SW480 (cell line): ENCODE results near the gene EFCAB5.
"Not testable (repeated sequence)": the region's sequence is repeated elsewhere in the genome, so short reads cannot be mapped to it uniquely, and the experiment has no call there.

Experiments
- DNase-seq: peaks from one replicate; pipeline ENCODE4 v3.0.0-alpha.2; 2016; ENCODE audit warnings: low spot score

The EFCAB5 gene

GRCh38 chr17:29941334-29941733, at the start of gene EFCAB5:
EFCAB5 (plus strand) TSS chr17:29941634; CDS start chr17:29941797, 163 bp downstream.
- DNase-seq: no peak

- DNase-seq: no peak
Observed at GRCh38 chr17:29892201-29892600, 49.2 kb upstream of the EFCAB5 start.

DNA sequence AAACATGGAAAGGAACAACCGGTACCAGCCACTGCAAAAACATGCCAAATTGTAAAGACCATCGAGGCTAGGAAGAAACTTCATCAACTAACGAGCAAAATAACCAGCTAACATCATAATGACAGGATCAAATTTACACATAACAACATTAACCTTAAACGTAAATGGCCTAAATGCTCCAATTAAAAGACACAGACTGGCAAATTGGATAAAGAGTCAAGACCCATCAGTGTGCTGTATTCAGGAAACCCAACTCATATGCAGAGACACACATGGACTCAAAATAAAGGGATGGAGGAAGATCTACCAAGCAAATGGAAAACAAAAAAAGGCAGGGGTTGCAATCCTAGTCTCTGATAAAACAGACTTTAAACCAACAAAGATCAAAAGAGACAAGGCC, 44.3 kb upstream of the EFCAB5 start:
- DNase-seq: not testable (repeated sequence)

DNA sequence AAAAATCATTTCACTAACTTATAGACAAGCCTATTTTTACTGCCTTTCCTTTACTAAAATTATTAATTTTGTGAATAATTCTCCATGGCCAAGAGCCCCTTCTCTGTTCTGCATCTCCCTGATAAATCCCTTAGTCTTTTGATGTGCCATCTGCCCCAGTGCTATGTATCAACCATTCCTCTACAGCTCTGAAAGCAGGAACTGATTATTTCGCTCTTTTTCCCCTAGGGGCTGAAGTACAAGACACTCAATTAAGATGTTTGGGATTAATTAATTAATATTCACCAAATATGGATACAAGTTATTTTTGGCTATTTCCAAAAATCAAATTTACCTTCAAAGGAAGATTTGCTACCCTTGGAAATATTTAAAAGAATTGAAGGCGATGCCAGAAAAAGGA, 38.0 kb upstream of the EFCAB5 start:
- no peak for DNase-seq

DNA sequence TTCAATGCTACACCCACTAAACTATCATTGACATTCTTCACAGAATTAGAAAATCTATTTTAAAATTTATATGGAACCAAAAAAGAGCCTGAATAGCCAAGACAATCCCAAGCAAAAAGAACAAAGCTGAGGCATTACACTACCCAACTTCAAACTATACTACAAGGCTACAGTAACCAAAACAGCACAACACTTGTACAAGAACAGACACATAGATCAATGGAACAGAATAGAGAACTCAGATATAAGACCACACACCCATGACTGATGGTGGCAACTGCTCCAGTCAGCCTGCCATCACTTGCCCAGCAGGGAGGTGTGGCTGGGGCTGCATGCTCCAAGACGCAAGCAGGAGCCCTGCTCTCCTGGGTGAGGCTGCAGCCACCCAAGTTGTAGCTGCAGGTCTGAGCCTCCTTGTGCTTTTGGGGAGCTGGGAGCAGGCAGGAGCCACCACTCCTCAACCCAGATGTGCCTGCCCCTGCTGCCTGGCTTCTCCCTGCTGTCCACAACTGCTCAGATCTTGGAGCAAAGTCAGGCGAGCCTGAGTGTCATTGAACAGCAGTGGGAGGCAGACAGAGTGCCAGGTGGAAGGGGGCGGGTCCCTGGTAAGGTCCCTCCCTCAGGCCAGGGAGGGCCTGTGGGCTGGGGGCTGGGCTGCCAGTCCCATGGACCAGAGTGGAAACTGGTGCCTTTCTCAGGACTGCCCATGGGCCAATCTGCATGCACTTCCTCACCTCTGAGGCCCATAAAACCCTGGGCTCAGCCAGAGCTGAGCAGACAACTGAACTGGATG, 36.2 kb upstream of the EFCAB5 start:
- DNase-seq: no peak

- DNase-seq: no peak
Observed at GRCh38 chr17:29905879-29906167, 35.6 kb upstream of the EFCAB5 start.

DNA sequence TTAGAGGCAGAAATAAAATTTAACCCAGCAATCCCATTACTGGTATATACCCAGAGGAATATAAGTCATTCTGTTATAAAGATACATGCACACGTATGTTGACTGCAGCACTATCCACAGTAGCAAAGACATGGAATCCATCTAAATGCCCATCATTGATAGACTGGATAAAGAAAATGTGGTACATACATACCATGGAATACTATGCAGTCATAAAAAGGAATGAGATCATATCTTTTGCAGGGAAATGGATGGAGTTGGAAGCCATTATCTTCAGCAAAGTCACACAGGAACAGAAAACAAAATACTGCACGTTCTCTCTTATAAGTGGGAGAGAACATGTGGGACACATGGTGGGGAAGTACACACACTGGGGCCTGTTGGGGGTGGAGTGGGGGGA, 34.5 kb upstream of the EFCAB5 start:
- DNase-seq: no peak

- no peak for DNase-seq
Observed at GRCh38 chr17:29909236-29910003, 32.0 kb upstream of the EFCAB5 start.

DNA sequence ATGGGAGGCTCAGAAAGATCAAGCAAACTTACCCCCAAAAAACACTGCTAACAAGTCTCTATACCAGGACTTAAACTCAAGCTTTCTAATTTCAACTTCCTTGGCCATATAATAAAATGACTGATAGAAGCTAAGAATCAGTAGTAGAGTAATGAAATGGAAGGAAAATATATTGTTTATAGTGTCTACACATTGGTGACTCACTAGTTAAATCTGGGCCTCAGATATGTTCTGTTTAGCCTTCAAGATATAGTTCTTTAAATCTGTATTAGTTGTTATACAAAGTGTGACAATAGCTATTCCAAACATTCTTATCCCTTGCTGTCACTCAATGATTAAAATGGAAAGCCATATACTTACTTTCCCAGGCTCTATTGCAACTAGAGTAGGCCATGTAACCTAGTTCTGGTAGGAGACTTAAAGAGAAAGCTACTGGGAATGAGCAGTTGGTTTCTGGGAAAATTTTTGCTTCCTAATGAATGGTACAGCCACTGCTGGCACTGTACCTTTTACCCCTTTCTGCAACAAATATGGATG, 29.7 kb upstream of the EFCAB5 start:
- DNase-seq: no peak

- no peak for DNase-seq
Observed at GRCh38 chr17:29914819-29915537, 26.5 kb upstream of the EFCAB5 start.

- DNase-seq: no peak
Observed at GRCh38 chr17:29918016-29918415, 23.4 kb upstream of the EFCAB5 start.

DNA sequence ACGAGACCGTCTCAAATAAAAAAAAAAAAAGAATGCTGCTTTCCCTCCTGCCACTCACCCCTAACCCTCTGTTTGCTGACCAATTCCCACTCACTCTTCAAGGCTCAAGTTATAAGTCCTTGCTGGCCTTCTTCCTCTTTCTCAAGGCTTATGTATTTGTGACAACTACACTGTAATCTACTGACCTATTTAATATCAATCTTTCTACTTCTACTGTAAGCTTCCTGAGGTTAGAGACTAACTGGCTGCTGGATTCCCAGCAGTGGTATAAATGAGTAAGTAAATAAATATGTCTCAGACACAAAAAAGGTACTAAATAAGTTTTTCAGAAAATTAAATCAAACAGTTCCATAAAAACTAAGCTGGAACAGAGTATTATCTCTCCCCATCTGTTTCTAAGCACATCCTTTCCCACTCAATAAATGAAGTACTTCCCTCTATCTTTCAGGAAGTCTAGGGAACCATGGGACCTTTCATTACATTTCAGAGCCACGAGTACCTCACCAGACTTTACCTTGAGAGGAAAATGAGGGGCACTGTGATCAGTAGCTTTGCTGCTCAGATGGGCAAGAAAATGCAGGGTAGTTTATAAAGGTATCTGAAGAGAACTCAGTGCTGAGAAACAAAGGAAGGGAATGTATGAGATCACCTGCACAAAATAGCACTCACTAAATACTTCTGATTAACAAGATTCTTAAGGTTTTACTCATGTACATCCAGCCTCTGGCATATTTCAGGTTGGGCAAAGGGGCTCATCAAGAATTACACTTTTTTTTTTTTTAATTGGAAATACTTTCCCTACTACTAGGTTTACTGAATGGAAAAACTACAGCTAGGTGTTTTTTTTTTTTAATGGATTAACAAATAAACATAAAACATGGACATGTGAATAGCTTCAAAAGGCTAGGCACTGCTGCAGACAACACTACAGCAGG, 22.2 kb upstream of the EFCAB5 start:
- no peak for DNase-seq

- DNase-seq: no peak
Observed at GRCh38 chr17:29924786-29925185, 16.6 kb upstream of the EFCAB5 start.

- no peak for DNase-seq
Observed at GRCh38 chr17:29927546-29927945, 13.9 kb upstream of the EFCAB5 start.

DNA sequence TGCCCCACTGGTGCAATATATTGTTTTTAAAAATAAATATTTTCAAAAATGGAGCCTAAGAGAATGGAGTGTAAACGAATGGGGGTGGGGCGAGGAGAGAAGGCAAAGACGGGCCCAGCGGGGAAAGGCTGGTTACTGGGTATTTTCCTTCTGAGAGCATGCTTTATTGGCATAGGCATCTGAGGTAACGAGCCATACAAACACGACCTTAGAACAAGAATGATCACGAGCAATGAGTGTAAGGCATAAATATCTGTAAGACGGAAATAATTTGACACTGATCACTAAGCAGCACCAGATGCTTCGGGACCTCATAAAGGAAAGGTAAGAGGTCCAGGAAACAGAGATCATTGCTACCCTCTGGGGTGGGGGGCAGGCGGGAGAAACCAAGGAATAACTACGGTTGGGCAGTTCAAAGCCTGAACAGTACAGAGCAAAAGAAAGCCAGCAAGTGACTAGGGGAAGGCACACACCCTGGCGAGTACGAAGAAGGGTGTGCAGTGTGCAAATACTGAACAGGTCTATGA, 12.4 kb upstream of the EFCAB5 start:
- DNase-seq: peak; percentile 69

DNA sequence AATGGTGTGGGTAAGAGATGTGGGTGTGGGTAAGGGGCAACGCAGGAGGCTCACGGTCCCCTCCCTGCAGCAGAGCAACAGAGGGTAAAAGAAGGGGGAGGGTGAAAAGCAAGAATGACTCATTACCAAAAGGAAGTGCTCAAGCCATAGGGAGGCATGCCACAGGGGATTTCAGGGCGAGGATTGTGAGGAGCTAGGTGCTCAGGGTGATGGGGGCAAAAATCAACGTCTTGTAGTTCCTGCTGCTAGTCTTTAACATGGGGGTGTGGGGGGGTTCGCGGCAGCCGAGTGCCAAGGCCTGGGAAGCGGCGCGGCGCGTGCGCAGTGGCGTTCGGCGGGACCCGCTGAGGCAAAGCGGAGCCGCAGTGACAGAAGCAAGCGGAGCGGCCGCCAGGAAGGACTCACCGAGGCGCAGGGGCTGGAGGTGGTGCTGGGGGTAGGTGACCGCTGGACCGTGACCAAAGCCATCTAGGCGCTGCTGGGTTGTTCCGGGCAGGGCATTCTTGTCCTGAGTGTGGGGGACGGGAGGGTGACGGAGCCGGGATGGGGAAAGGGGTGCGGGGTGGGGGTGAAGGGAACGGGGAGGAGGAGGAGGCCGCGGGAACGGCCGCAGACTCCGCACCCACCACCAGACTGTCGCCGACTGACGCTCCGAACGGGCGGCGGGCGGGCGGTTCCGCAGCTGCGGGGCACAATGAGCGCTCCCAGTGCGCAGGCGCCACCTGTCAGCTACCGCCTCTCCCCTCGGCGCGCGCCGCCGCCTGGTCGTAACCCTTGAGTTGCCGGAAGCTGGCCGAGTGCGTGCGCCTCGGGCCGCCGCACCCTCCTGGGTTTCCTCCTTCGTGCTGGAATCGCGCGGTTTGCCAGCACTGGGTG, 11.7 kb upstream of the EFCAB5 start, which contains the start of gene SSH2:
SSH2 (minus strand) TSS at position 696 of the 876 bp plus-strand sequence; CDS start at position 468, 228 bp downstream.
- peak; percentile 93 for DNase-seq

GRCh38 chr17:29930409-29931010, 10.9 kb upstream of the EFCAB5 start:
- peak; percentile 25 for DNase-seq

DNA sequence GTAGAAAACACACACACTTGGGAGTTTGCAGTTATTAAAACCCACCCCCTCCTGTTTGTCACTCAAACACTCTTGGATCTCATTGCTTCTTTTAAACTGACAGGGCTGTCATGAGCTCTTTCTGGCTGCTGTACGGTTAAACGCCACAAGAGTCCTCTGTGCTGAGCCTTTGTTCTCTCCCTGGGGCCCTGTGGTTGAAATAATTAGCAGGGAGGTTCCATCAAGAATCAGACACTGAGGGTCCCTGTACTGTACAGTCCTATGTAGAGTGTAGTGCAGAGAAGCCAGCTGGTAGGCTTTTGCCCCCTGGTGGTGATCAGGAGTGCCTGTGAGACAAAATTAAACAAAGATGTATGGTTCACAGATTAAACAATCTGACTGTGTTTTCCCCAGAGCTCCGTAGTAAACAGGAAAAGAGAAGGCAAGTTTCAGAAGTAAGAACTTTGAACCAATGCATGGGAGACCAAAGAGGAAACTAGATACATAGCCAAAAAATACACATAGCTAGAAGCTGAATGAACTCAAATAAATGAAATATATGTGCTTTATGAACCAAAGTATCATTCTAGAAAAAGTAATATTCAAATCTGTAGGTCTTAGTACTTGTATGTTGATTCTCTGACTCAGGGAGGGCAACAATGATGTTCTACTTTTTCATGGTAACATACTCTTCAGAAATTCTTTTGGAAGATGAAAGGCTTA, 10.1 kb upstream of the EFCAB5 start:
- DNase-seq: peak; percentile 98

- DNase-seq: peak; percentile 37
Observed at GRCh38 chr17:29933379-29933778, 8.1 kb upstream of the EFCAB5 start.
